ENCODE results near the gene MGAT4B.
"Not testable (repeated sequence)": the region's sequence is repeated elsewhere in the genome, so short reads cannot be mapped to it uniquely, and the experiment has no call there.

The MGAT4B gene

DNA sequence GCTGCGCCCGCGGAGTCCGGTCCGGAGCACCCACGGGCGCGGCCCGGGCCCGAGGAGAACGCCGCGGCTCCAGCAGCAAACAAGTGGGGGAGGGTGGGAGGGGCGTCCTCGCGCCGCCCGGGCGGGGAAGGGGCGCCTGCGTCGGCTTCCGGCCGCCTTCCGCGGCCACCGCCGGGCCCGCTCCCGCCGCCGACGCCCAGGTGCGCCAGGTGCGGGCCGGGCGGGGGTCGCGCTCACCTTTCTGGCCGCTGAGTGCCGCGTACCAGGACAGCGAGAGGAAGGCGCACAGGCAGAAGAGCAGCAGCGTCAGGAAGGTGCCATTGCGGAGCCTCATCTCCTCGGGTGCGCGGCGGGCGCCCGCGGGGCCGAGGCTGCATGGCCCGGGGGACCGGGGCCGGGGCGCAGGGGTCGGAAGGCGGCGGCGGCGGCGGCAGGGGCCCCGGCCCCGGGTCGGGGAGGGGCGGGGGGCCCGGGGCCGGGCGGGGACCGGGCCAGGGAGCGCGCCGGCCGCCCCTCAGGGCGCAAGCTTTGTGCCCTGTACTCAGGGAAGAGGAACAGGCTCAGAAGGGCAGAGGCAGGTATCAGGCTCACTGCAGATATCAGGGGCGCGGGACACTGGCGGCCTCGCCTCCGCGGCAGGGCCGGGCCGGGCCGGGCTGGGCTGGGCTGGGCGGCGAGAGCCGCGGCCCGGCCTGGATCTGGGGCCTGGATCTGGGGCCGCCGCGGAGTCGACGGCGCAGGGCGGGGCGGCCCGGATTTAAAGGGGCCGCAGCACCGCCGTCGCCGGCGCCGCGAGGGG lies at the start of gene MGAT4B:
MGAT4B (minus strand) TSS at position 617 of the 799 bp plus-strand sequence; CDS start at position 334, 283 bp downstream.
- H3K36me3 Mint-ChIP-seq, result peaks cover 21% of the 10 kb centered on the region
- H3K4me1 Mint-ChIP-seq, result peaks cover 39% of the 10 kb centered on the region
- ATAC-seq (peak; percentile 77), DNase-seq (ENCODE audit: low spot score in 2 of 2) (peak; percentile 51 to 78)
- H3K9me3 Mint-ChIP-seq, result no peaks in the 10 kb centered on the region
- H3K4me3 Mint-ChIP-seq, result peak within 1 kb of the TSS; percentile 84
- H3K27ac Mint-ChIP-seq, result peak within 1 kb of the TSS; percentile 90

DNA sequence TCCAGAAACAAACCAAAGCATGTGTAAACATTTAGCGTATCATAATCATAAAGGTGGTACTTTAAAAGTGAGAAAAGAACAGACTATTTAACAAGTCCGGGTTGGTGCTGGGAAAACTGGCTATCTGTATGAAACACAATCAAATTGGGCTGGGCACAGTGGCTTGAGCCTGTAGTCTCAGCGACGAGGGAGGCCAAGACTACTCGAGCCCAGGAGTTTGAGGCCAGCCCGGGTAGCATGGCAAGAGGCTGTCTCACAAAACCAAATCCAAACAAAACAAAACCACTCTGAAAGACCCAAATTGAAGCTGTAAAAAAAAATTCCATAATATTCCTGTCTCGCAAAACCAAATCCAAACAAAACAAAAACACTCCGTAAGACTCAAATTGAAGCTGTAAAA lies 47.7 kb upstream of the MGAT4B start:
- Mint-ChIP-seq H3K27ac (no peak overlapping the region), H3K9me3 (no peaks in the 10 kb centered on the region), H3K4me1 (peaks cover 8% of the 10 kb centered on the region), H3K4me3 (no peak overlapping the region), H3K36me3 (peaks cover 7% of the 10 kb centered on the region)
- no peak for DNase-seq (ENCODE audit: low spot score in 2 of 2)
- no peak for ATAC-seq

DNA sequence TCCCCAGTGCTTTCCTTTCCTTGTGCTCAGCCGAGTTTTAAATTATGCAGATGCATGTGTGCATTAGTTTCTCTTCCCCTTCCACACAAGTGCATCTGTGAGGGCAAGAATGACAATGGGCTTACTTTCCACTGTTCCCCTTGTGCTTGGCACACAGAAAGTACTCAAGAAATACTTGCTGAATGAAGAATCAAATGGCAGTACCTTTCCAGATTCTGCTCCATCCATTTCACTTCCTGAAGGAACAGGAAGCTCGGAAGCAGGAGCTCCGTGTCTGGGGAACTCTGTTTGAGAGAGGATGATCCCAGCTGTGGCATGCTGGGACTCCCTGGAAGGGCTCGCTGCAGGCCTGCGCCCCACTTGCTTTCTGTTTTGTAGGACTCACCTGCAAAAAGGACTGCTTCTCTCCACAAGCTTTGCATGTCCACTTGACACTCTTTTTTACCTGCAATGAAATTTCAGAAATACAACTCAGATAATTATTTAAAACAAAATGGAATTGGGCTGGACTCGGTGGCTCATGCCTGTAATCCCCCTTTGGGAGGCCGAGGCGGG lies 46.4 kb upstream of the MGAT4B start:
- H3K36me3 Mint-ChIP-seq, result no peaks in the 10 kb centered on the region
- no peak for DNase-seq (ENCODE audit: low spot score in 2 of 2)
- ATAC-seq, result no peak
- no peak overlapping the region for H3K4me3 Mint-ChIP-seq
- H3K9me3 Mint-ChIP-seq, result no peaks in the 10 kb centered on the region
- H3K4me1 Mint-ChIP-seq, result peaks cover 7% of the 10 kb centered on the region
- no peak overlapping the region for H3K27ac Mint-ChIP-seq

DNA sequence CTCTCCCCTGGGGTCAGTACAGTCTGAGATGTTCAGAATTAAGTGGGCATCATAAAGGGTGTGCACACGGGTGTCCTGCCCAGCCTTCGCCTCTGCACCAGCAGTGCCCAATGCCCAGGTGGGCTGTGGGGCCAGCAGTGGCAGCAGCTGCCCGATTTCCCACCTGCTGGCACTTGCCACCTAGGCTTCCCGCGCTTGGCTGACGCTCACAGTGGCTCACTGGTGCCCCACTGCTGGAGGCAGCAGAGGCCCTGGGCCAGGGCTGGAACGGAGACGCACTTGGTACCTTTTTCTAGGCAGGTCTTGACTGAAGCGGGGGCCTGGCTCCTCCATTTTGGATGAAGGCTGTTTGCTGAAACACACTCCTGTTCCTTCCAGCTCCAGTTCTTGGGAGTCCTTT lies 35.0 kb upstream of the MGAT4B start:
- ATAC-seq (no peak), DNase-seq (ENCODE audit: low spot score in 2 of 2) (no peak)
- Mint-ChIP-seq H3K27ac (peak overlapping the region; percentile 73), H3K36me3 (peaks cover 52% of the 10 kb centered on the region), H3K4me3 (no peak overlapping the region), H3K9me3 (peaks cover 4% of the 10 kb centered on the region), H3K4me1 (peaks cover 8% of the 10 kb centered on the region)

DNA sequence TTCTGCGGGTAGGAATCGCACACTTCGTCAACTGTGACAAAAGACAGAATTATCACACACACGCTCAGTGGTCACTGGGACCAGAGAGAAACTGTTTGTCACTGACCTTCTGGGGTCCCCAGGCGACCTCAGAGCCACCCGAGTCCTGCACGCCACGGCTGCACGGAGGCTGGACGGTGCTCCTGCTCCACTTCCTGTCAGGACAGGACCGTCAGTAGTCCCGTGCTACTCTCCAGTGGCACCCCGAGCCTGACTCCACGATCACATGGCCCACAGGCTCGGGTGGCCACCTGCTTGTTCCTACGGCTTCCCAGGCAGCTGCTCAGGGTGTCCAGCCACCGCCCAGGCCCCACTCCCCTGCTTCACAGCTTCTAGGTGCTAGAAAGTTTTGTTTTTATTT lies 34.1 kb upstream of the MGAT4B start:
- Mint-ChIP-seq H3K4me1 (peaks cover 17% of the 10 kb centered on the region), H3K36me3 (peaks cover 60% of the 10 kb centered on the region), H3K9me3 (peaks cover 4% of the 10 kb centered on the region), H3K27ac (peak overlapping the region; percentile 73), H3K4me3 (no peak overlapping the region)
- no peak for ATAC-seq
- no peak for DNase-seq (ENCODE audit: low spot score in 2 of 2)

DNA sequence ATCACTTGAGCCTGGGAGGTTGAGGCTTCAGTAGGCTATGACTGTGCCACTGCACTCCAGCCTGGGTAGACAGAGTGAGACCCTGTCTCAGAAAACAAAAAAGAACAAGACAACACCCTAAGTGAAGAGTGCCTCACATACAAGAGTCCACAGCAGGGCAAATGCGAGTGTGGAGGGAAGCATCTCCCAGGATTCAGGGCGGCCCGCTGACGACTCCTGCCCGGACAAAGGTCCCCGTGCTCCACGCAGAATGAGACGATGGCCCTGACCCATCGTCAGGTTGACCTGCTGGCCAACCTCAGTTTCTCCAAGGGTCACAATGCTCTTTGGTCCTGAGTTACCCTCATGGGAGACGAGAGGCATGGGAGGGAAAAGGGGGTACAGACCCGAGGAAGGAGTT lies 33.7 kb upstream of the MGAT4B start:
- no peak for DNase-seq (ENCODE audit: low spot score in 2 of 2)
- peaks cover 21% of the 10 kb centered on the region for H3K4me1 Mint-ChIP-seq
- H3K27ac Mint-ChIP-seq, result no peak overlapping the region
- ATAC-seq, result no peak
- peaks cover 65% of the 10 kb centered on the region for H3K36me3 Mint-ChIP-seq
- peaks cover 4% of the 10 kb centered on the region for H3K9me3 Mint-ChIP-seq
- H3K4me3 Mint-ChIP-seq, result no peak overlapping the region

DNA sequence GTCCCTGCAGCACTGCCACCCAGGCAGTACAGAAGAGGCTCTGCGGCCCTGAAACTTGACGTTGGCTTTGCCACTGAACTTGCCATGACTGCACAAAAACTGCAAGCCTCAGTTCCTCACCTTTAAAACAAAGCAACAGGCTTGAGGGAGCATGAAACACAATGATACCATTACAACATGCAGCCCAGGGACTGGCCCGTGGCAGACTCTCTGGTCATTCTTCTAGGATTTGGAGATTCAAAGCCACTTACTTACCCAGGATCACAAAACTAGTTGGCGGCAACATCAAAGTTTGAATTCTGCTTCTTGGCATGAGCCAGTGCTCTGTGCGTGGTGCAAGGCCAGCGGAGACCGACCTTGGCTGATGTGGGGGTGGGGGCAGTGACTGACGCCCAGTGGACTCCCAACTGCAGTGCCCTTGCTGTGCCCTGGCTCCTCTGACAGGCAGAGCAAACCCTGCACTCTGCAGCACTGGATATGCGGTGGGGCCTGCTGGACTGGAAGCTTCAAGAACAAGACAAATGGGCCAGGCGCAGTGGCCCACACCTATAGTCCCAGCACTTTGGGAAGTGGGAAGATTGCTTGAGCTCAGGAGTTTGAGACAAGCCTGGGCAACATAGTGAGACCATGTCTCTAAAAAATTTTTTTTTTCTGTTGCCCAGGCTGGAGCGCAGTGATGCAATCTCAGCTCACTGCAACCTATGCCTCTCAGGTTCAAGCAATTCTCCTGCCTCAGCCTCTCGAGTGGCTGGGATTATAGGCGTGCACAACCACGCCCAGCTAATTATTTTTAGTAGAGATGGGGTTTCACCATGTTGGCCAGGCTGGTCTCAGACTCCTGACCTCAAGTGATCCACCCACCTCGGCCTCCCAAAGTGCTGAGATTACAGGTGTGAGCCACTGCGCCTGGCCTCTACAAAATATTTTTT lies 32.9 kb upstream of the MGAT4B start:
- H3K27ac Mint-ChIP-seq, result no peak overlapping the region
- H3K36me3 Mint-ChIP-seq, result peaks cover 72% of the 10 kb centered on the region
- no peak overlapping the region for H3K4me3 Mint-ChIP-seq
- DNase-seq (ENCODE audit: low spot score in 2 of 2) (no peak), ATAC-seq (no peak)
- peaks cover 24% of the 10 kb centered on the region for H3K4me1 Mint-ChIP-seq
- H3K9me3 Mint-ChIP-seq, result no peaks in the 10 kb centered on the region

DNA sequence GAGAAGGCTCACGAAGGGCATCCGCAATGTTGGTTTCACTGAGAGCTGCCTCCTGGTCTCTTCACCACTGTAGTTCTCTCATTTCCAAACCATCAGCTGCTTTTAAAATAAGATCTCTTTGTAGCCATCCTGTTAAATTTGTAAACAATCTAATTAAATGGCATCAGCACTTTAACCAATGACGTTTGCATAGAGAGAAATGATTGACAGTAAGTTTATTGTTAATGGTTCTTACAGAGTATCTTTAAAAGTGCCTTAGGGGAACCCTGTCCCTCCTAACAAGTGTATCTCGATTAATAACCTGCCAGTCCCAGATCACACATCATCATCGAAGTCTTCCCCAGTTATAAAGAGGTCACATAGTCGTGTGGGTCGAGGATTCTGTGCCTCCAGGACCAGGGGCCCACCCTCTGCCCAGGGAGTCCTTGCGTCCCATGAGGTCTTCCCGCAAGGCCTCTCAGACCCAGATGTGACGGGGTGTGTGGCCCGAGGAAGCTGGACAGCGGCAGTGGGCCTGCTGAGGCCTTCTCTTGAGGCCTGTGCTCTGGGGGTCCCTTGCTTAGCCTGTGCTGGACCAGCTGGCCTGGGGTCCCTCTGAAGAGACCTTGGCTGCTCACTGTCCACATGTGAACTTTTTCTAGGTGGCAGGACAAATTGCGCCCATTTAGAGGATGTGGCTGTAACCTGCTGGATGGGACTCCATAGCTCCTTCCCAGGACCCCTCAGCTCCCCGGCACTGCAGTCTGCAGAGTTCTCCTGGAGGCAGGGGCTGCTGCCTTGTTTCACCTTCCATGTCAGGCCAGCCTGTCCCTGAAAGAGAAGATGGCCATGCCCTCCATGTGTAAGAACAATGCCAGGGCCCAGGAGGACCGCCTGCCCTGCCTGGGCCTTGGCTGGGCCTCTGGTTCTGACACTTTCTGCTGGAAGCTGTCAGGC lies 30.7 kb upstream of the MGAT4B start:
- peaks cover 91% of the 10 kb centered on the region for H3K36me3 Mint-ChIP-seq
- DNase-seq (ENCODE audit: low spot score in 2 of 2) (no peak), ATAC-seq (no peak)
- peak overlapping the region; percentile 92 for H3K27ac Mint-ChIP-seq
- peaks cover 36% of the 10 kb centered on the region for H3K4me1 Mint-ChIP-seq
- no peaks in the 10 kb centered on the region for H3K9me3 Mint-ChIP-seq
- peak overlapping the region; percentile 37 for H3K4me3 Mint-ChIP-seq

DNA sequence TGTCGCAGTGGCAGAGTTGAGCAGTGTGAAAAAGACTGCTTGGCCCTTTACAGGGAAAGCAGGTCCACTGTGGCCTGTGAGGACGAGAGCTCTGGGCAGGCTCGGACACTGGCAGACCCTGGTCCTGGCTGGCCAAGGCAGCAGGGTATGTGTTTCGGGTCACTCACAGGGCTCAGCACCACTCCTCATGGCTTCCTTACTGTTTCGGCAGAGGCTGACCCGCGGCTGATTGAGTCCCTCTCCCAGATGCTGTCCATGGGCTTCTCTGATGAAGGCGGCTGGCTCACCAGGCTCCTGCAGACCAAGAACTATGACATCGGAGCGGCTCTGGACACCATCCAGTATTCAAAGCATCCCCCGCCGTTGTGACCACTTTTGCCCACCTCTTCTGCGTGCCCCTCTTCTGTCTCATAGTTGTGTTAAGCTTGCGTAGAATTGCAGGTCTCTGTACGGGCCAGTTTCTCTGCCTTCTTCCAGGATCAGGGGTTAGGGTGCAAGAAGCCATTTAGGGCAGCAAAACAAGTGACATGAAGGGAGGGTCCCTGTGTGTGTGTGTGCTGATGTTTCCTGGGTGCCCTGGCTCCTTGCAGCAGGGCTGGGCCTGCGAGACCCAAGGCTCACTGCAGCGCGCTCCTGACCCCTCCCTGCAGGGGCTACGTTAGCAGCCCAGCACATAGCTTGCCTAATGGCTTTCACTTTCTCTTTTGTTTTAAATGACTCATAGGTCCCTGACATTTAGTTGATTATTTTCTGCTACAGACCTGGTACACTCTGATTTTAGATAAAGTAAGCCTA lies 29.8 kb upstream of the MGAT4B start:
- peak overlapping the region; percentile 37 for H3K4me3 Mint-ChIP-seq
- peaks cover 97% of the 10 kb centered on the region for H3K36me3 Mint-ChIP-seq
- DNase-seq (ENCODE audit: low spot score in 2 of 2), result no peak

DNA sequence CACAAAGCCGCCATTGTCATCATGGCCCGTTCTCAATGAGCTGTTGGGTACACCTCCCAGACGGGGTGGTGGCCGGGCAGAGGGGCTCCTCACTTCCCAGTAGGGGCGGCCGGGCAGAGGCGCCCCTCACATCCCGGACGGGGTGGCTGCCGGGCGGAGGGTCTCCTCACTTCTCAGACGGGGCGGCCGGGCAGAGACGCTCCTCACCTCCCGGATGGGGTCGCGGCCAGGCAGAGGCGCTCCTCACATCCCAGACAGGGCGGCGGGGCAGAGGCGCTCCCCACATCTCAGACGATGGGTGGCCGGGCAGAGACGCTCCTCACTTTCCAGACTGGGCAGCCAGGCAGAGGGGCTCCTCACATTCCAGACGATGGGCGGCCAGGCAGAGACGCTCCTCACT lies 28.2 kb upstream of the MGAT4B start:
- not testable (repeated sequence) for DNase-seq (ENCODE audit: low spot score in 2 of 2); H3K9me3 Mint-ChIP-seq; H3K4me3 Mint-ChIP-seq; ATAC-seq; H3K27ac Mint-ChIP-seq
- H3K36me3 Mint-ChIP-seq, result peaks cover 97% of the 10 kb centered on the region
- peaks cover 41% of the 10 kb centered on the region for H3K4me1 Mint-ChIP-seq

More for the DNA sequence above, 29.8 kb upstream of the MGAT4B start:
- Mint-ChIP-seq H3K9me3 (no peaks in the 10 kb centered on the region), H3K4me1 (peaks cover 41% of the 10 kb centered on the region), H3K27ac (peak overlapping the region; percentile 92)
- ATAC-seq, result peak; percentile 89

DNA sequence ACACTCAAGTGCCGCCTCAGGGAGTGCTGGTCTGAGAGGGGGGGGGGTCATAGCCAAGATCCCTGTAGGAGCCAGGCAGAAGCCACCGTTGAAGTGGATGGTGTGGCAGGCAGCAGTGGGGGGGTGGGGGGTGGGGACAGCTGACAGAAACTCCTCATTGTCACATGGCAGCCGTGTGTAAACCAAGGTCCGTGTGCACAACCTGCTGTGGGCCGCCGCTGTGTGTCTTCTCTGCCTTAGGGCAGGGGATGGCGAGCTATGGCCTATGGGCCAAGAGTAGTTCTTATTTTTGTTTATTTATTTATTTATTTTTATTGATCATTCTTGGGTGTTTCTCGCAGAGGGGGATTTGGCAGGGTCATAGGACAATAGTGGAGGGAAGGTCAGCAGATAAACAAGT lies 27.5 kb upstream of the MGAT4B start:
- H3K4me1 Mint-ChIP-seq, result peaks cover 44% of the 10 kb centered on the region
- H3K27ac Mint-ChIP-seq, result peak overlapping the region; percentile 69
- ATAC-seq (no peak), DNase-seq (ENCODE audit: low spot score in 2 of 2) (no peak)
- H3K4me3 Mint-ChIP-seq, result no peak overlapping the region
- H3K9me3 Mint-ChIP-seq, result no peaks in the 10 kb centered on the region
- peaks cover 97% of the 10 kb centered on the region for H3K36me3 Mint-ChIP-seq

DNA sequence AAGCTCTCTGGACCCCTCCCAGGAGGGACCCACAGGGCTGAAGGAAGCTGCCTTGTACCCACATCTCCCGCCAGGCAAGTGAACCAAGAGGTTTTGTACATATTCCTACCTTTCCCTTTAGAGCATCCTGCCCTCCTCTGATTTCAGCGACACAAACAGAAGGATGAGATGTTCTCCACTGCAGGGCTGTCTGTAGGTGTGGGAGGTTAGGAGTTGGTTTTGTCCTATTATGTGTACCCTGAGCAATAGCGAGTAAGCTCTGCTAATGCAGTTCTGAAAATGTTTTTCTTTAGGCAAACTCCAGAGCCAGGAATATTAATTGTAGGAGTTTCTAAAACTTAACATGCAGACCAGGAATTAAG lies 27.0 kb upstream of the MGAT4B start:
- H3K36me3 Mint-ChIP-seq, result peaks cover 97% of the 10 kb centered on the region
- DNase-seq (ENCODE audit: low spot score in 2 of 2), result no peak
- no peak for ATAC-seq
- no peak overlapping the region for H3K4me3 Mint-ChIP-seq
- H3K4me1 Mint-ChIP-seq, result peaks cover 48% of the 10 kb centered on the region
- H3K27ac Mint-ChIP-seq, result peak overlapping the region; percentile 69
- H3K9me3 Mint-ChIP-seq, result no peaks in the 10 kb centered on the region

DNA sequence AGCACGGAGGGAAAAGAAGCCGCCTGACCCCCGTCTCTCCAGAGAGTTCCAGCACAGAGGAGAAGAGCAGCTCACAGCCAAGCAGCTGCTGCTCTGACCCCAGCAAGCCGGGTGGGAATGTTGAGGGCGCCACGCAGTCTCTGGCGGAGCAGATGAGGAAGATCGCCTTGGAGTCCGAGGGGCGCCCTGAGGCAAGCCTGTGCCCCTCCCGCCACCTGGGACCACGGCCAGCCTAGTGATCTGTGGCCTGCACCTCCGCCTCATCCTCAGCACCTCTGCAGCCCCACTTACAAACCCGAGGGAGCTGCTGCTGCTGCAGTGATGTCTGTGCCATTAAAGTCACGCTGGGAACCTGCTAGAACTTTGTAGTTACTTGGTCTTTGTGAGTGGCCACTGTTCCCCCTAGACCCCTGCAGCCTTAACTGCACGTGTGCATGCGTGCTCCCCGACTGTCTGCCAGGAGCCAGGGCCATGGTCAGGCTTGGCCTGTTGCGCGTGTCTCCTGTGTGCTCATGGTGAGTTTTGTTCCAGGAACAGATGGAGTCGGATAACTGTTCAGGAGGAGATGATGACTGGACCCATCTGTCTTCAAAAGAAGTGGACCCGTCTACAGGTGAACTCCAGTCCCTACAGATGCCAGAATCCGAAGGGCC lies 26.5 kb upstream of the MGAT4B start:
- peaks cover 51% of the 10 kb centered on the region for H3K4me1 Mint-ChIP-seq
- ATAC-seq, result no peak
- peaks cover 97% of the 10 kb centered on the region for H3K36me3 Mint-ChIP-seq
- H3K27ac Mint-ChIP-seq, result peak overlapping the region; percentile 69
- H3K4me3 Mint-ChIP-seq, result no peak overlapping the region
- H3K9me3 Mint-ChIP-seq, result no peaks in the 10 kb centered on the region
- no peak for DNase-seq (ENCODE audit: low spot score in 2 of 2)
